Stimulated activated CD8-positive, alpha-beta memory T cell treated with anti-CD3 and anti-CD28 coated beads, Interleukin-4, amount 100 ng/mL, for 1 hour (primary cell): ENCODE data around the gene NRARP.

ENCODE experiments used
- DNase-seq, 2 donors: peaks; one replicate each; pipeline ENCODE4 v3.0.0-alpha.2; 2020; ENCODE audit warnings: low read depth in 2 of 2, low spot score in 1 of 2

Gene NRARP

DNA sequence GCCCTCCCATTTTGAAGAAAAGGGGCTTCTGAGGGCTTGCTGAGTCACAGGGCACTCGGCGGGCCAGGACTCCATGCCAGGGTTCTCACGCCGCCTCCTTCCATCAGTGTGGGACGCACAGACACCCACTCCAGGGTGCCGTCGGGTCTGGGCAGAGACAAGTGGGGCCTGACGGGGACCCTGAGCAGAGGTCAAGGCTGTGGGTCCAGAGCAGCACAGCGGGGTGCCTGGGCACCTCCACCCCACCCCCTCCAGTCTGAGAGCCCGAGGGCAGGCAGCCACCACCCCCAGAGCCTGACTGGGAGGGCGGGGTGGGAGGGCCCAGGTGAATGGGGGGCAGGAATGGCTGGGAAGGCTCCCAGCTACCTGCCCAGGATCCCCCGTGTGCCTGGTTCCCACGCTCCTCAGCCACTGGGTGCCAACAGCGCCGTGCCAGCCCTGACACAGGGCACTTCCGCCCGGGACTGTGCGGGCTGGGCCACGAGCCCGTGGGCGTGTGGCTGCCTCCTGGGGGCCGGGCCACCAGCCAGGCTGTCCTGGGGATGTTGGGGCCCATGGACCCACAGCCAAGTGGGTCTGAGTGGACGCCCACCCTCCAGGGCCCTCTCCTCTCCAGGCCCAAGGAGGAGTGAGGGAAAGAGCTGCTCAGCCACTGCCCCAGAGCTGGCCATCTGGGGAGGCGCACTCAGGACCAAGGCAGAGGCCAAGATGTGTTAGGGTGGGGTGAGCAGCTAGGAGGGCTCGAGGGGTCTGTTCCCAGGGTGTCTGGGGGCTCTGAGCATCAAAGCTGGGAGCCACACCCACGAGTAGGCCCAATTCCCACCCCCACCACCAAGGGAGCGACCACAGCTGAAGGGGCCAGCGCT lies 10.1 kb upstream of the NRARP start:
- no peak for DNase-seq

- DNase-seq, result no peak
Observed at GRCh38 chr9:137311171-137311985, 9.3 kb upstream of the NRARP start.

DNA sequence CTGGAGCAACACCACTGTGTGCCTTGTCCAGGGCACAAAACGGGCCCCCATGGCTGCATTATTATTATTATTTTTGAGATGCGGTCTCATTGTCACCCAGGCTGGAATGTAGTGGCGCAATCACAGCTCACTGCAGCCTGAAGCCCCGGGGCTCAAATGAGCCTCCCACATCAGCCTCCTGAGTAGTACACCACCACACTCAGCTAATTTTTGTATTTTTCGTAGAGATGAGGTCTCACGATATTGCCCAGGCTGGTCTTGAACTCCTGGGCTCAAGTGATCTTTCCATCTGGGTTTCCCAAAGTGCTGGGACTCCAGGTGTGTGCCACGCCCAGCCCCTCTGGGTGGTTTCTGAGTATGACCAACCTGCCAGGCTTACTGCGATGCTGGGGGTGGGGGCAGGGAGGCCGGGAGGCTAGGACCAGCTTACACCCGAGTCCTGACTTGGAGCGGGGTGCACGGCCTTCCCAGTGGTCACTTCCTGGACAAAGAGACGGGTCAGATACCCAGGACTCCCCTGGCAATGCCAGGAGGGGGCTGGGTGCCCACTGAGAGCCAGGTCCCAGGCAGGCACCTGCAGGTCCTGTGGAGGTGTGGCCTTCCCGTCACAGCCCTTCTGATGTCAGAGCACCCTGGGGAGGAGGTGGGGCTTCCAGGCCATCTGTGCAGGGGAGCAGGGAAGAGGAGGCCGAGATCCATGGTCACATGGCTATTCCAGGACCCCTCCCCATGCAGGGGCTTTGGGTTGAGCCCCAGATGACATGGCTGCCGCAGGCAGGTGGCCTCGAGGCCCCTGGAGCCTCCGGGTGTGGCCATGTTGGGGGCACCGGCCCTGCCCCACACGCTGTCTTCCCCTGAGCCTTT lies 8.3 kb upstream of the NRARP start:
- DNase-seq, result no peak

GRCh38 chr9:137309368-137310188 lies 7.5 kb upstream of the NRARP start:
- DNase-seq, result no peak

DNA sequence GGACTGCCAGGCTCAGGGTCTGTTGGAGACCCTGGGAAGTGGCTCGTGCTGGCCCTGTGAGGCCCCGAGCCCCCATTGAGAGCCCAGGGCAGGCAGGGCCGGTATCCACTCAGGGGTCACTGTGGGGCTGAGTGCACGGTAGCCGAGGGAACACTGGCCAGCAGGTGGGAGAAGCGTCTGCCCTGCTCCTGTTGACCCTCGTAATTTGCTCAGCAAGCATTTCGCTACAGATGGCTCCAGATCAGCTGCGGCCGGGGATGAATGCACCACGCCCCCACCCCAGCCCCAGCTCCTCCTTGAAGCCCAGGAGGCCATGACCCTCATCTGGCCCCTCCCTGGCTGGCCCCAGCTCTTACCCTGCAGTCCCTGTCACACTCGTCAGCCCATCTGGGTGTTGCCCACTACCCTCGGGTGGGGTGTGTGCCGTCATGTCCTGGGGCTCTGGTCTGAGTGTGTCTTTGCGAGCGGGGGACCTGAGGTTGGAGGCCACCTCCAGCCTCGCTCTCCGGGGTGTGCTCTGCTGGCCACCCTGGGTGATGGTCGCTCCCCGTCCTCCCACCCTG lies 6.1 kb upstream of the NRARP start:
- DNase-seq, result no peak

- no peak for DNase-seq
Observed at GRCh38 chr9:137307255-137308056, 5.4 kb upstream of the NRARP start.

- DNase-seq, result no peak
Observed at GRCh38 chr9:137306850-137307254, 4.8 kb upstream of the NRARP start.

GRCh38 chr9:137306066-137306849 lies 4.2 kb upstream of the NRARP start:
- DNase-seq, result no peak

DNA sequence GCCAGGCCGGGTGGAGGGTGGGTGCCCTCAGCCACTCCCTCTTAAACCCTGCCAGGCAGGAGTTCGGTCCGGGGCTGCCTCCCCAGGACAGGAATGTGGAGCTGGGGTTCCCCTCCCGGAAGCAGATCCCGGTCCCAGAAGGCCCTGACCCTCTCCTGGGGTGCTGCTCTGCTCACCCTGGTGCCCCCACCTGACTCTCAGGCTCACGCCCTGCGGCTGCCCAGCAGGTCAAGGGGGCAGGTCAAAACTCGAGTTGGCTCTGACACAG lies 3.7 kb upstream of the NRARP start:
- no peak for DNase-seq

- no peak for DNase-seq
Observed at GRCh38 chr9:137305060-137305797, 3.2 kb upstream of the NRARP start.

GRCh38 chr9:137304383-137305059 lies 2.5 kb upstream of the NRARP start:
- DNase-seq, result no peak

DNA sequence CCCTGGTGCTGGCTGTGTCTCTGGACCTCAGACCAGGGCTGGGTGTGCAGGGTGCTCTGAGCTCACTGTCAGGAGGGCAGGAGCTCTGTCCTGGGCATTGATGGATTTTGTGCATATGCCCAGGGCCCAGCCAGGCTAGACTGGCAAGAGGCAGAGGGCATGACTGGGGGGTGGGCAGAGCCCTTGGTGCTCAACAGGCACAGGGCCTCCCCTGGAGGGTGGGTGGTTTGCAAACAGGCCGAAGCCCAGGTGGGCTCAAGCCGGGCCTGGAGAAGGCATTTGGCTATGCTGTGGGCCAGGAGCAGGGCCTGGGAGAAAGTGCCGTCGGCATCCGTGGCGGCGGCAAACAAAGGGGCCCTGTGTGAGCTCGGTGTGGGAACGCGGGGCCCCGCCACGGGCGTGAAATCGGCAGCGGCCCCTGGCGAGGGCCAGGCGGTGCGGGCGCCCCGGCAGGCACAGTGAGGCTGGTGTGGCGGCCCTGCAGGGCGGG lies 1.9 kb upstream of the NRARP start:
- no peak for DNase-seq

- DNase-seq, result no peak
Observed at GRCh38 chr9:137303151-137303892, 1.3 kb upstream of the NRARP start.

DNA sequence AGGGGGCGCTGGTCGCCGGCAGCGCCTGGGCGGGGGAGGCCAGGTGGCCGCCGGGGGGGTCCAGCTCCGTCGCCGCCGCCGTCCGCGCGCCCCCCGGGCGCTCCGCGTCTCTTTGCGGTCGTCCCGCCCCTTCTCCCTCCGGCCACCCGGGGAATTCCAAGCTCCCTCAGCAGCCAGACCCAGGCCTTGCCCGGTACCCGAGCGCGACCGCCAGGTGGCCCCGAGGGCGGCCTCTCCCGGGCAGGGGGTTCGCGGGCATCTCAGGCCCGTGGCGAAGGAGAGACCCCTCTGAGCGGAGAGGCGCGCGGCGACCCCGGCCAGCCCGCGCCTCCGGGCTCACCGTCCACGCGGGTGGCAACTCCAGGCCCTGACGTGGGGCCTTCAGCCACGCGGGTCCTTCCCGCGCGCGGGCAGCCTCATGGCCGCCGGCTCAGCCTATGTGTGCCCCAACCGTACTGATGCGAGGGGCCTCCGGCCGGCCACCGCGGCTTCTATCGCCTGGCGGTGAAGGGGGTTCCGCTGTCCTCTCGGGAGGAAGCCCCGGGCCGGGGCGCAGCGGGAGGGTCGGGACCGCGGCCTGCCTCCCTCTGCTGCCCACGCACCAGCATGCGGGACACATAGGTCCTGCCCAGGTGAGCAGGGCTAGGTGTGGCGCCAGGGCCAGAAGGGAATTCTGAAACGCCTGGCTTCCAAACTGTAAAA lies 529 bp upstream of the NRARP start:
- DNase-seq, result no peak

- no peak for DNase-seq
Observed at GRCh38 chr9:137301081-137301947, 757 bp downstream of the NRARP start.
